GM23338 (cell line): ENCODE results near the gene MDGA2. TPM values are rescaled to one million over a fixed set of nuclear protein-coding genes. Genes with fewer than 3 reads are reported as not detected.
A peak's percentile ranks its signal among the peaks of the same experiment; 100 is the strongest.

Experiments
- ATAC-seq: fragments of 200-7000 bp; cut with Tn5 transposase; 3 replicates; pipeline ENCODE4 v1.9.1; 2020
- DNase-seq: peaks from one replicate; pipeline ENCODE4 v3.0.0-alpha.2; 2015; ENCODE audit warnings: low spot score
- H2AFZ ChIP-seq: fragments of 200-600 bp; sonication (generic); 2 replicates; pipeline ENCODE4 v1.8.0; 2016; ENCODE audit warnings: antibody characterized with exemption, mild to moderate bottlenecking, moderate library complexity
- H3F3A ChIP-seq: fragments of 200-600 bp; sonication (generic); replicated peaks from 2 replicates; pipeline ENCODE4 v1.8.0; 2017; ENCODE audit warnings: antibody characterized with exemption, mixed run types, low read depth
- H3K27ac ChIP-seq: fragments of 200-600 bp; sonication (generic); 2 replicates; pipeline ENCODE4 v1.6.1; 2016; ENCODE audit warnings: low read depth
- H3K27me3 ChIP-seq: fragments of 200-600 bp; sonication (generic); 2 replicates; pipeline ENCODE4 v1.8.0; 2016; ENCODE audit warnings: mild to moderate bottlenecking, mixed run types, moderate library complexity; ENCODE audit not compliant: insufficient read depth
- H3K36me3 ChIP-seq: fragments of 200-600 bp; sonication (generic); 2 replicates; pipeline ENCODE4 v1.8.0; 2016; ENCODE audit warnings: mild to moderate bottlenecking; ENCODE audit not compliant: insufficient read depth
- H3K4me1 ChIP-seq: fragments of 200-600 bp; sonication (generic); 2 replicates; pipeline ENCODE4 v1.8.0; 2016; ENCODE audit warnings: mild to moderate bottlenecking, moderate library complexity; ENCODE audit not compliant: insufficient read depth
- H3K4me2 ChIP-seq: fragments of 200-600 bp; sonication (generic); 2 replicates; pipeline ENCODE4 v1.7.1; 2017; ENCODE audit warnings: mixed run types
- H3K4me3 ChIP-seq: fragments of 200-600 bp; sonication (generic); 2 replicates; pipeline ENCODE4 v1.6.1; 2016; ENCODE audit warnings: mixed run types
- H3K79me2 ChIP-seq: fragments of 200-600 bp; sonication (generic); replicated peaks from 2 replicates; pipeline ENCODE4 v1.8.0; 2017; ENCODE audit warnings: mild to moderate bottlenecking; ENCODE audit not compliant: insufficient read depth
- H3K9me2 ChIP-seq: fragments of 200-600 bp; sonication (generic); 2 replicates; pipeline ENCODE4 v1.8.0; 2017; ENCODE audit not compliant: insufficient read depth
- H4K20me1 ChIP-seq: fragments of 200-600 bp; sonication (generic); replicated peaks from 2 replicates; pipeline ENCODE4 v1.8.0; 2017; ENCODE audit warnings: mild to moderate bottlenecking; ENCODE audit not compliant: insufficient read depth
- H3K27ac Mint-ChIP-seq: 2 replicates; pipeline ENCODE4 v1.8.0; 2020; ENCODE audit warnings: inconsistent platforms, mild to moderate bottlenecking, moderate library complexity, mixed read lengths
- H3K27me3 Mint-ChIP-seq: 3 replicates; pipeline ENCODE4 v1.8.0; 2022; ENCODE audit warnings: low read depth, mild to moderate bottlenecking, moderate library complexity, mixed read lengths, inconsistent platforms; ENCODE audit not compliant: insufficient read depth, poor library complexity
- H3K36me3 Mint-ChIP-seq: 3 replicates; pipeline ENCODE4 v1.8.0; 2021; ENCODE audit warnings: low read depth, mild to moderate bottlenecking, inconsistent platforms, moderate library complexity, mixed read lengths
- H3K4me1 Mint-ChIP-seq: 3 replicates; pipeline ENCODE4 v1.8.0; 2020; ENCODE audit warnings: mild to moderate bottlenecking, inconsistent platforms, mixed read lengths
- H3K4me3 Mint-ChIP-seq: 3 replicates; pipeline ENCODE4 v1.8.0; 2021; ENCODE audit warnings: moderate library complexity, mild to moderate bottlenecking, inconsistent platforms, mixed read lengths
- H3K9me3 Mint-ChIP-seq: 3 replicates; pipeline ENCODE4 v1.8.0; 2020; ENCODE audit warnings: moderate library complexity, mild to moderate bottlenecking, inconsistent platforms, mixed read lengths
- CREB1 ChIP-seq: fragments of 250-450 bp; sonication (Bioruptor Pico); IDR thresholded peaks from 2 replicates; pipeline ENCODE4 v1.5.0; 2020; ENCODE audit warnings: low read depth, mild to moderate bottlenecking, moderate library complexity
- EZH2phosphoT487 ChIP-seq: fragments of 200-600 bp; sonication (generic); IDR thresholded peaks from one replicate; pipeline ENCODE4 v1.8.1; 2018; ENCODE audit warnings: antibody characterized with exemption; ENCODE audit not compliant: unreplicated experiment
- JUNB ChIP-seq: IDR thresholded peaks from one replicate; pipeline ENCODE4 v1.6.1; 2016; ENCODE audit warnings: antibody characterized with exemption; ENCODE audit not compliant: unreplicated experiment
- NANOG ChIP-seq: IDR thresholded peaks from 2 replicates; pipeline ENCODE4 v1.6.1; 2016; ENCODE audit warnings: antibody characterized with exemption, borderline replicate concordance
- POLR2AphosphoS5 ChIP-seq: IDR thresholded peaks from 2 replicates; pipeline ENCODE4 v1.6.1; 2016; ENCODE audit warnings: antibody characterized with exemption, low read depth
- REST ChIP-seq: IDR thresholded peaks from one replicate; pipeline ENCODE4 v1.6.1; 2018; ENCODE audit warnings: antibody characterized with exemption; ENCODE audit not compliant: unreplicated experiment
- ZNF114 ChIP-seq: fragments of 250-450 bp; sonication (Bioruptor Pico); IDR thresholded peaks from 2 replicates; pipeline ENCODE4 v1.5.0; 2020; ENCODE audit warnings: mild to moderate bottlenecking, moderate library complexity
- polyA plus RNA-seq: library from polyadenylated mRNA; unstranded; fragments of >200 nt; fragmentation: Nextera tagmentation; extraction: Ambion mirVana; gene quantifications from 2 replicates; pipeline ENCODE4 v1.2.1, GENCODE V29; 2016
- total RNA-seq: library from RNA; depleted of rRNA; stranded (reverse); fragments of >200 nt; shearing (Covaris generic); gene quantifications from 2 replicates; pipeline ENCODE4 v1.2.3, GENCODE V29; 2014
- TF ChIP-seq, protein P1 (sequence below): IDR thresholded peaks from 2 replicates; pipeline ENCODE4 v1.6.1; 2016; ENCODE audit warnings: antibody characterized with exemption
- TF ChIP-seq, protein P2 (sequence below): fragments of 250-450 bp; sonication (Bioruptor Pico); IDR thresholded peaks from 2 replicates; pipeline ENCODE4 v1.5.0; 2020; ENCODE audit warnings: mild to moderate bottlenecking, moderate library complexity

Gene MDGA2
- total and polyA plus RNA-seq, 2 experiments from 2014 or later: 0.68 to 1.7 TPM

- H4K20me1 ChIP-seq: no peaks in the 10 kb centered on the region
- H3K4me2 ChIP-seq: no peak overlapping the region
- H3K79me2 ChIP-seq: no peaks in the 10 kb centered on the region
- no peak overlapping the region for H3K27ac Mint-ChIP-seq
- ATAC-seq: no peak
- TF ChIP-seq ZNF114 (CRISPR knock-in tag): no peak
- no peak for TF ChIP-seq POLR2AphosphoS5
- TF ChIP-seq JUNB: no peak
- TF ChIP-seq NANOG: no peak
- TF ChIP-seq, protein P1, sequence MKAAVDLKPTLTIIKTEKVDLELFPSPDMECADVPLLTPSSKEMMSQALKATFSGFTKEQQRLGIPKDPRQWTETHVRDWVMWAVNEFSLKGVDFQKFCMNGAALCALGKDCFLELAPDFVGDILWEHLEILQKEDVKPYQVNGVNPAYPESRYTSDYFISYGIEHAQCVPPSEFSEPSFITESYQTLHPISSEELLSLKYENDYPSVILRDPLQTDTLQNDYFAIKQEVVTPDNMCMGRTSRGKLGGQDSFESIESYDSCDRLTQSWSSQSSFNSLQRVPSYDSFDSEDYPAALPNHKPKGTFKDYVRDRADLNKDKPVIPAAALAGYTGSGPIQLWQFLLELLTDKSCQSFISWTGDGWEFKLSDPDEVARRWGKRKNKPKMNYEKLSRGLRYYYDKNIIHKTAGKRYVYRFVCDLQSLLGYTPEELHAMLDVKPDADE: no peak
- TF ChIP-seq, protein P2, sequence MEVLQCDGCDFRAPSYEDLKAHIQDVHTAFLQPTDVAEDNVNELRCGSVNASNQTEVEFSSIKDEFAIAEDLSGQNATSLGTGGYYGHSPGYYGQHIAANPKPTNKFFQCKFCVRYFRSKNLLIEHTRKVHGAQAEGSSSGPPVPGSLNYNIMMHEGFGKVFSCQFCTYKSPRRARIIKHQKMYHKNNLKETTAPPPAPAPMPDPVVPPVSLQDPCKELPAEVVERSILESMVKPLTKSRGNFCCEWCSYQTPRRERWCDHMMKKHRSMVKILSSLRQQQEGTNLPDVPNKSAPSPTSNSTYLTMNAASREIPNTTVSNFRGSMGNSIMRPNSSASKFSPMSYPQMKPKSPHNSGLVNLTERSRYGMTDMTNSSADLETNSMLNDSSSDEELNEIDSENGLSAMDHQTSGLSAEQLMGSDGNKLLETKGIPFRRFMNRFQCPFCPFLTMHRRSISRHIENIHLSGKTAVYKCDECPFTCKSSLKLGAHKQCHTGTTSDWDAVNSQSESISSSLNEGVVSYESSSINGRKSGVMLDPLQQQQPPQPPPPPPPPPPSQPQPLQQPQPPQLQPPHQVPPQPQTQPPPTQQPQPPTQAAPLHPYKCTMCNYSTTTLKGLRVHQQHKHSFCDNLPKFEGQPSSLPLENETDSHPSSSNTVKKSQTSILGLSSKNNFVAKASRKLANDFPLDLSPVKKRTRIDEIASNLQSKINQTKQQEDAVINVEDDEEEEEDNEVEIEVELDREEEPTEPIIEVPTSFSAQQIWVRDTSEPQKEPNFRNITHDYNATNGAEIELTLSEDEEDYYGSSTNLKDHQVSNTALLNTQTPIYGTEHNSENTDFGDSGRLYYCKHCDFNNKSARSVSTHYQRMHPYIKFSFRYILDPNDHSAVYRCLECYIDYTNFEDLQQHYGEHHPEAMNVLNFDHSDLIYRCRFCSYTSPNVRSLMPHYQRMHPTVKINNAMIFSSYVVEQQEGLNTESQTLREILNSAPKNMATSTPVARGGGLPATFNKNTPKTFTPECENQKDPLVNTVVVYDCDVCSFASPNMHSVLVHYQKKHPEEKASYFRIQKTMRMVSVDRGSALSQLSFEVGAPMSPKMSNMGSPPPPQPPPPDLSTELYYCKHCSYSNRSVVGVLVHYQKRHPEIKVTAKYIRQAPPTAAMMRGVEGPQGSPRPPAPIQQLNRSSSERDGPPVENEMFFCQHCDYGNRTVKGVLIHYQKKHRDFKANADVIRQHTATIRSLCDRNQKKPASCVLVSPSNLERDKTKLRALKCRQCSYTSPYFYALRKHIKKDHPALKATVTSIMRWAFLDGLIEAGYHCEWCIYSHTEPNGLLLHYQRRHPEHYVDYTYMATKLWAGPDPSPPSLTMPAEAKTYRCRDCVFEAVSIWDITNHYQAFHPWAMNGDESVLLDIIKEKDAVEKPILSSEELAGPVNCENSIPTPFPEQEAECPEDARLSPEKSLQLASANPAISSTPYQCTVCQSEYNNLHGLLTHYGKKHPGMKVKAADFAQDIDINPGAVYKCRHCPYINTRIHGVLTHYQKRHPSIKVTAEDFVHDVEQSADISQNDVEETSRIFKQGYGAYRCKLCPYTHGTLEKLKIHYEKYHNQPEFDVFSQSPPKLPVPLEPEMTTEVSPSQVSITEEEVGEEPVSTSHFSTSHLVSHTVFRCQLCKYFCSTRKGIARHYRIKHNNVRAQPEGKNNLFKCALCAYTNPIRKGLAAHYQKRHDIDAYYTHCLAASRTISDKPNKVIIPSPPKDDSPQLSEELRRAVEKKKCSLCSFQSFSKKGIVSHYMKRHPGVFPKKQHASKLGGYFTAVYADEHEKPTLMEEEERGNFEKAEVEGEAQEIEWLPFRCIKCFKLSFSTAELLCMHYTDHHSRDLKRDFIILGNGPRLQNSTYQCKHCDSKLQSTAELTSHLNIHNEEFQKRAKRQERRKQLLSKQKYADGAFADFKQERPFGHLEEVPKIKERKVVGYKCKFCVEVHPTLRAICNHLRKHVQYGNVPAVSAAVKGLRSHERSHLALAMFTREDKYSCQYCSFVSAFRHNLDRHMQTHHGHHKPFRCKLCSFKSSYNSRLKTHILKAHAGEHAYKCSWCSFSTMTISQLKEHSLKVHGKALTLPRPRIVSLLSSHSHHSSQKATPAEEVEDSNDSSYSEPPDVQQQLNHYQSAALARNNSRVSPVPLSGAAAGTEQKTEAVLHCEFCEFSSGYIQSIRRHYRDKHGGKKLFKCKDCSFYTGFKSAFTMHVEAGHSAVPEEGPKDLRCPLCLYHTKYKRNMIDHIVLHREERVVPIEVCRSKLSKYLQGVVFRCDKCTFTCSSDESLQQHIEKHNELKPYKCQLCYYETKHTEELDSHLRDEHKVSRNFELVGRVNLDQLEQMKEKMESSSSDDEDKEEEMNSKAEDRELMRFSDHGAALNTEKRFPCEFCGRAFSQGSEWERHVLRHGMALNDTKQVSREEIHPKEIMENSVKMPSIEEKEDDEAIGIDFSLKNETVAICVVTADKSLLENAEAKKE (CRISPR knock-in tag): no peak
- TF ChIP-seq EZH2phosphoT487: no peak
- no peak for TF ChIP-seq REST
- TF ChIP-seq CREB1: no peak
- H3K27me3 Mint-ChIP-seq: peaks cover 2% of the 10 kb centered on the region
- H3K36me3 ChIP-seq: no peaks in the 10 kb centered on the region
- H3K9me3 Mint-ChIP-seq: no peaks in the 10 kb centered on the region; the same call in 2 of the 3 replicates
- no peak overlapping the region for H3K4me3 ChIP-seq
- H3F3A ChIP-seq: no peaks in the 10 kb centered on the region
- 0 out of 2 replicates have a peak, but pooled peaks cover 2% of the 10 kb centered on the region for H3K9me2 ChIP-seq
- no peaks in the 10 kb centered on the region for H3K27me3 ChIP-seq
- no peak for DNase-seq
- H3K4me1 ChIP-seq: no peaks in the 10 kb centered on the region
- H2AFZ ChIP-seq: peak overlapping the region; percentile 32; the same call in 1 of the 2 replicates
- no peaks in the 10 kb centered on the region for H3K4me1 Mint-ChIP-seq
- no peaks in the 10 kb centered on the region for H3K36me3 Mint-ChIP-seq
- no peak overlapping the region for H3K4me3 Mint-ChIP-seq
- no peak overlapping the region for H3K27ac ChIP-seq
Observed at GRCh38 chr14:47155395-47155794, 520.0 kb downstream of the MDGA2 start.
